NCI-H2107 treated with DMSO at 0.1 percent for 48 hours (cell line): ENCODE data around the gene TXNRD2.
"Not testable (repeated sequence)": the region's sequence is repeated elsewhere in the genome, so short reads cannot be mapped to it uniquely, and the experiment has no call there.

Experiments
- DNase-seq: peaks from one replicate; lab custom pipeline; 2025; ENCODE audit not compliant: unreplicated experiment; lab: John Stamatoyannopoulos, UW

TXNRD2 gene

GRCh38 chr22:19951346-19951745 is 9.7 kb upstream of the TXNRD2 start:
- no peak for DNase-seq

GRCh38 chr22:19948057-19948760 is 6.6 kb upstream of the TXNRD2 start:
- DNase-seq = no peak

- DNase-seq = no peak
Observed at GRCh38 chr22:19943082-19944026, 1.7 kb upstream of the TXNRD2 start.

- no peak for DNase-seq
Observed at GRCh38 chr22:19942157-19943081, 801 bp upstream of the TXNRD2 start.

- DNase-seq = no peak
Observed at GRCh38 chr22:19940536-19941364, 868 bp downstream of the TXNRD2 start.

GRCh38 chr22:19937616-19938473 is 3.8 kb downstream of the TXNRD2 start:
- DNase-seq = no peak

- DNase-seq = no peak
Observed at GRCh38 chr22:19936513-19936912, 5.1 kb downstream of the TXNRD2 start.

GRCh38 chr22:19935123-19935718 is 6.4 kb downstream of the TXNRD2 start:
- not testable (repeated sequence) for DNase-seq

- DNase-seq = no peak
Observed at GRCh38 chr22:19933341-19934241, 8.0 kb downstream of the TXNRD2 start.

GRCh38 chr22:19932367-19933206 is 9.0 kb downstream of the TXNRD2 start:
- DNase-seq = peak; percentile 38

GRCh38 chr22:19931514-19931913 is 10.1 kb downstream of the TXNRD2 start:
- DNase-seq = no peak

GRCh38 chr22:19930551-19931486 is 10.8 kb downstream of the TXNRD2 start:
- no peak for DNase-seq

GRCh38 chr22:19929586-19930550 is 11.8 kb downstream of the TXNRD2 start:
- no peak for DNase-seq

- no peak for DNase-seq
Observed at GRCh38 chr22:19928207-19928606, 13.4 kb downstream of the TXNRD2 start.

- no peak for DNase-seq
Observed at GRCh38 chr22:19927696-19928095, 13.9 kb downstream of the TXNRD2 start.
